HG03095 (cell line): Measurements from ENCODE around the gene WDTC1.

Experiments used
- ATAC-seq: cut with Tn5 transposase; IDR thresholded peaks from one replicate; pipeline ENCODE4 v1.9.1; 2021; ENCODE audit warnings: moderate library complexity; ENCODE audit not compliant: unreplicated experiment

The WDTC1 gene

DNA sequence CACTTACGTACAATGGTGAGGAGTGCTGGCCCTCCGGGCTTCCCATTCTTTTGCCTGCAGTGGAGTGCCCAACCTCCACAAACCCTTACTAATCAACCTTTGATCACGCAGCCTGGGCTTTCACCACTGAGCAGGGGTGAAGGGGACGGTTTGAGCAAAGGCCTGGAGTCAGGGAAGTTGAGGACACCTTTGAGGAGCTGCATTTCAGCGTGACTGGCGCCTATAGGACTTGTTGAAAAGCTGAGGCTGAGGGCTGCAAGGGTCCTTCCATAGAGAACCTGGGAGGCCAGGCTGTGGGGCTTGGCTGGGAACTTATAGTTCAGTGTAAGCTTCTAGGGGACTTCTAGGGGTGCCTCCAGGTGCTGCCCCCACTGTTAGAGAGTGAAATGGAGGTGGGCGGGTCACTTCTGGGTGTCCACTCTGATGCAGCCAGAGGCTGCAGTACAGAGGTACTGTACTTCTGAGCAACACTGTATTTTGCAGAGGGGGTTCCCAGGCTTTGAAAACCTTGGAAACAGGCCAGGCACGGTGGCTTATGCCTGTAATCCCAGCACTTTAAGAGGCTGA lies 117.2 kb downstream of the WDTC1 start:
- ATAC-seq: no peak

GRCh38 chr1:27353166-27353565 lies 118.7 kb downstream of the WDTC1 start:
- ATAC-seq: no peak

GRCh38 chr1:27353629-27354028 lies 119.2 kb downstream of the WDTC1 start:
- no peak for ATAC-seq

DNA sequence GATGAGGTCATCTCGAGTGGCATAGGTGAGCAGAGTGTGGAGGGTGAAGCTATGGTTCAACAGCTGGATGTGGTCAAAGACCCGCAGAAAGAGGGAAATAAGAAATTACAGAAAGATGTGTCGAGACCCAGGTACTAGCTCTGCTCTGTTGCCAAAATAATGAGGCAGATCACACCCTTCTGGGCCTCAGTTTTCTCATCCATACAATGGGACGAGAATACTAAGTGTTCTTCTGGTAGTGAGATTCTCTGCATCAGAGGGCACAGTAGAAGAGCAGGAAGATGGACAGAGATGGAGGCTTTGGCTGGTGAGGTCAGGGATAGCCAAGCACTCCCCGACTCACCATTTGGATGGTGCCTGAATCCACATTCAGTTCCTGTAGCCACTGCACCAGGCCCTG lies 121.3 kb downstream of the WDTC1 start:
- ATAC-seq: no peak

DNA sequence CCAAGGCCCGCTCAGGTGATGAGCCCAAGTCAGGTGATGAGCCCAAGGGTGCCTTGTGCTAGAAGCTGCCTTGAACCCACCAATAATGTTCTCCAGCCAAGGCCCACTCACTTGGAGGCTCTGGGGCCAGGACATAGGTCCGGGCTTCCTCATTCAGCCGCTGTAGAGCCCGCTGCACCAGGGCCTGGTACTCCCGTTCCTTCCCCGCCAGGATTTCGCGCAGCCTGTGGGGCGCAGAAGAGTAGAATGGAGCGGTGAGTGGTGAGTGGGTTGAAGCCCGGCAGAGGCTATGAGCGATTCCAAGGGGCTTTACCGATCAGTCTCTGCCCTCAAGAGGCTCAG lies 121.8 kb downstream of the WDTC1 start:
- no peak for ATAC-seq

DNA sequence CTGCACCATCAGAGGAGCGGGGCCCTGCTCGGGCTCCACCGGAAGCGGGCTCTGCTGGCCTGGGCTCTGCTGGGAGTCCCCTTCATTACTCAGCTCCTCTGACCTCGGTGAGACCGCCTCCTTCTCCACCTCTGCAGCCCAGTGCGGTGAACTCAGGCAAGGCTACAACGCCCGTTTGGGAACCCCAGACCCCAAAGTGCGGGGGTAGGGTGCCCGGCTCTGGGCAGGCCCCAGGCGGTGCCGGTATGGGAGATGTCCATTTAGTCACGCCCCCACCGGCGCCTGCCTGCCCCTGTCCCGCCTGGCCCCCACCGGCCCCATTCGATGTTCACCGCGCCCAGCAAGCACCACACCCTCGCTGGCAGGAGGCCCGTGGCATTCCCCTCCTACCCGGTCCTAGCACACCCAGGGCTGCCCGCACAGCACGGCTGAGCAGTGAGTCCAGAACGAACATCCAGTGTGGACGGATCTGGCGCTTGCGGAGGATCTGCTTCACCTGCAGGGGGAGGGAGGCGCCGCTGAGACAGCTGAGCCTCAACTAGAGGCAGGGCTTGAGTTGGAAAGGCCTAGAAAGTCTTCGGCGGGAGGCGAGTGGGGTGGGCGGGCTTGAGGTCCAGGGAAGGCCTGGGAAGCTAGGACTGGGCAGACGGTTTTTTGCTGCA lies 122.3 kb downstream of the WDTC1 start:
- ATAC-seq: no peak

DNA sequence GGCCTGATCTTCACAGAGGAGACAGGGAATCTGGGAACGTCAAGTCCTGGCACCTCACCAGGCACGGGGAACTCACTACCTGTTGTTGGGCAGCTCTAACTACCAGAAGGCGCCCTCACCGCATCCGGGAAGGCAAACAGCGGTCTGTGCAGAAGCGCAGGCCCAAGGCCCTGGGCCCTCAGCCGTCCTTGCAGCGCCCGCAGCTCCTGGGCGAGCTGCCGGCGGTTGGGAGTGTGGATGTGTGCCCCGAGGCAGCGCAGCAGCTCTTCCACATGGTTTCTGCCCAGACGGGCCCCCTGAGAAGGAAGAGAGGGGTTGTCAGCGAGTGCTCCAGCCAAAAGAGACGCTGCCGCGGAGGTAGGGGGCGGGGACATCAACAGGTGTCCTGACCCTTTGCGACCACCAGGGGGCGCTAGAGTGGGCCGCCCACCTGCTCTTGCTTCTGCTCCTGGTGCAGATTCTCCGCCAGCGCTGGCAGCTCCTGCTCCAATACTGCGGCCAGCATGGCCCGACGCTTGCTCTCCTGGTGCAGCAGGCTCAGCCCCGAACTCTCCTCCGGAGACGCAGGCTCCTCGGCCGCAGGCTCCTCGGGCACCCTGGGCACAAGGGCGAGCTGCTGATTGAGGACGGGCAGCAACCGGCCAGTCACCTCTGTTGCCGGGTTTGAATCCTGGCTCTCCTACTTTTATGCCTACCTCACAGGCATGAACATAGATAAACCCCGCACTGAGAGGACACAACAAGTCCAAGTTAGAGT lies 123.0 kb downstream of the WDTC1 start:
- ATAC-seq: peak; percentile 50
